HCT116 (cell line): Measurements from ENCODE around the gene GOLT1A.

Source experiments
- EZH2 ChIP-seq: fragments of 200-600 bp; sonication (generic); IDR thresholded peaks from 2 replicates; pipeline ENCODE4 v1.6.1; 2017; ENCODE audit warnings: antibody characterized with exemption, mixed run types
- EZH2phosphoT487 ChIP-seq: fragments of 200-600 bp; IDR thresholded peaks from 2 replicates; pipeline ENCODE4 v1.6.1; 2018; ENCODE audit warnings: antibody characterized with exemption, borderline replicate concordance
- JUND ChIP-seq: IDR thresholded peaks from 2 replicates; pipeline ENCODE4 v1.6.1; 2012
- POLR2A ChIP-seq: IDR thresholded peaks from 2 replicates; pipeline ENCODE4 v1.7.0; 2011; ENCODE audit warnings: borderline replicate concordance; ENCODE audit not compliant: insufficient read depth, insufficient read length; ENCODE audit errors: extremely low read depth
- POLR2AphosphoS5 ChIP-seq: IDR thresholded peaks from 2 replicates; pipeline ENCODE4 v1.6.1; 2011; ENCODE audit warnings: mild to moderate bottlenecking, low read depth, low read length, moderate library complexity
- SP1 ChIP-seq: IDR thresholded peaks from 2 replicates; pipeline ENCODE4 v1.6.1; 2012; ENCODE audit warnings: low read depth
- TCF7L2 ChIP-seq: IDR thresholded peaks from 2 replicates; pipeline ENCODE4 v1.7.0; 2011; ENCODE audit warnings: borderline replicate concordance, inconsistent platforms; ENCODE audit not compliant: insufficient read depth, insufficient read length; ENCODE audit errors: extremely low read depth
- TF ChIP-seq, protein P1 (sequence below), 3 experiments: fragments of 200-600 bp in 1 of 3; sonication (generic) in 1 of 3; IDR thresholded peaks in 2 of 3; conservative IDR thresholded peaks in 1 of 3; 2 replicates each; pipeline ENCODE4 v1.5.1; 2012 to 2017; ENCODE audit warnings: low read depth in 2 of 3, low read length in 2 of 3, antibody characterized with exemption in 1 of 3, borderline replicate concordance in 1 of 3, control low read depth in 1 of 3, mild to moderate bottlenecking in 1 of 3, mixed read lengths in 1 of 3, mixed run types in 1 of 3, moderate library complexity in 1 of 3; ENCODE audit not compliant: insufficient read depth in 1 of 3
- TF ChIP-seq, protein P2 (sequence below): IDR thresholded peaks from 2 replicates; pipeline ENCODE4 v1.6.1; 2012

DNA sequence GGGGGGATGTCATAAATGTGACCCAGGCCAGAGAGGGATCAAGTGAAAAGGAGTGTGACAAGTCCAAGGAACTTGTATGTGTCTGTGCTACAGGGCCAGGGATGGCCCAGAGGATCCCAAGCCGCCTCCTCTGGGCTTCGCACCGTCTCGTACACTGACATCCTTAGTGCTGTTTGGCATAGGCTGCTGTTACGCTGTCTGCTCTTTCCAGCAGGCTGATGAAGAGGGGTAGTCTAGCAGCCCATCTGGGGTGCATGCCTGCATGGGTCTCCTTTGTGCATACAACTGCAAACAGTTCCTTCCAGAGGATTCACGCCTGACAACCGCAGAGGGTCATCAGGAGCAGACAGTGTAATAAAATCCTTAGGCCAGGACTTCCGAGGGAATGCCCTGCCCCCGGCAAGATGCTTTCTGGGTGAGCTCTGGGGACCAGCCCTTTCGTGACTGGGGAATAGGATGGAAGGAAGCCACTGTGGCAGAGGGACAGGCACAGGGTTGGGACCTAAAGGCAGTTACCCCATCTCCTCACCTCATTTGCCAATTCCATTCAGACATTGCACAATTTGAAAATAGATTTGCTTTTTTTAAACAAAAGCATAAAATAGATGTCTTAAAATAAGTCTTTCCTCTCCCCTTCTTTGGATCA lies 6.3 kb upstream of the GOLT1A start:
- TF ChIP-seq EZH2, result no peak
- TF ChIP-seq POLR2AphosphoS5, result no peak
- TF ChIP-seq, protein P1, sequence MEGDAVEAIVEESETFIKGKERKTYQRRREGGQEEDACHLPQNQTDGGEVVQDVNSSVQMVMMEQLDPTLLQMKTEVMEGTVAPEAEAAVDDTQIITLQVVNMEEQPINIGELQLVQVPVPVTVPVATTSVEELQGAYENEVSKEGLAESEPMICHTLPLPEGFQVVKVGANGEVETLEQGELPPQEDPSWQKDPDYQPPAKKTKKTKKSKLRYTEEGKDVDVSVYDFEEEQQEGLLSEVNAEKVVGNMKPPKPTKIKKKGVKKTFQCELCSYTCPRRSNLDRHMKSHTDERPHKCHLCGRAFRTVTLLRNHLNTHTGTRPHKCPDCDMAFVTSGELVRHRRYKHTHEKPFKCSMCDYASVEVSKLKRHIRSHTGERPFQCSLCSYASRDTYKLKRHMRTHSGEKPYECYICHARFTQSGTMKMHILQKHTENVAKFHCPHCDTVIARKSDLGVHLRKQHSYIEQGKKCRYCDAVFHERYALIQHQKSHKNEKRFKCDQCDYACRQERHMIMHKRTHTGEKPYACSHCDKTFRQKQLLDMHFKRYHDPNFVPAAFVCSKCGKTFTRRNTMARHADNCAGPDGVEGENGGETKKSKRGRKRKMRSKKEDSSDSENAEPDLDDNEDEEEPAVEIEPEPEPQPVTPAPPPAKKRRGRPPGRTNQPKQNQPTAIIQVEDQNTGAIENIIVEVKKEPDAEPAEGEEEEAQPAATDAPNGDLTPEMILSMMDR (IDR thresholded peaks at IDR 0.05 in 2 of 3, conservative IDR thresholded peaks at IDR 0.05 in 1 of 3; ENCODE audit: borderline replicate concordance in 1 of 3, insufficient read depth in 1 of 3, low read depth in 2 of 3, low read length in 2 of 3), result no peak
- TF ChIP-seq POLR2A, result no peak
- no peak for TF ChIP-seq SP1
- no peak for TF ChIP-seq TCF7L2
- TF ChIP-seq, protein P2, sequence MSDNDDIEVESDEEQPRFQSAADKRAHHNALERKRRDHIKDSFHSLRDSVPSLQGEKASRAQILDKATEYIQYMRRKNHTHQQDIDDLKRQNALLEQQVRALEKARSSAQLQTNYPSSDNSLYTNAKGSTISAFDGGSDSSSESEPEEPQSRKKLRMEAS, result no peak
- no peak for TF ChIP-seq JUND
- TF ChIP-seq EZH2phosphoT487, result no peak
